Astrocyte (in vitro differentiated cells and primary cell): ENCODE results near the gene ZNF716. TPM values are rescaled to one million over a fixed set of nuclear protein-coding genes. Genes with fewer than 3 reads are reported as not detected.

Experiments used
- DNase-seq: peaks from one replicate; pipeline ENCODE4 v3.0.0-alpha.2; 2010; ENCODE audit warnings: low read depth
- FAIRE-seq: peaks from 2 replicates; lab custom pipeline; 2011; peaks lifted over from hg19 to GRCh38; lab: Jason Lieb, UNC
- H2AFZ ChIP-seq: 2 replicates; pipeline ENCODE4 v1.6.0; 2012; ENCODE audit warnings: low read depth, low read length, inconsistent platforms
- H3K27ac ChIP-seq: 2 replicates; pipeline ENCODE4 v1.5.1; 2011; ENCODE audit warnings: low read depth, low read length, inconsistent platforms
- H3K27me3 ChIP-seq: 2 replicates; pipeline ENCODE4 v1.6.0; 2011; ENCODE audit warnings: low read length, inconsistent platforms; ENCODE audit not compliant: insufficient read depth
- H3K36me3 ChIP-seq: 2 replicates; pipeline ENCODE4 v1.5.1; 2011; ENCODE audit warnings: low read length, inconsistent platforms; ENCODE audit not compliant: insufficient read depth
- H3K4me1 ChIP-seq: 2 replicates; pipeline ENCODE4 v1.5.1; 2011; ENCODE audit warnings: low read length, inconsistent platforms; ENCODE audit not compliant: insufficient read depth
- H3K4me2 ChIP-seq: 2 replicates; pipeline ENCODE4 v1.6.0; 2012; ENCODE audit warnings: low read length, inconsistent platforms
- H3K4me3 ChIP-seq: 2 replicates; pipeline ENCODE4 v1.5.1; 2011; ENCODE audit warnings: low read depth, mild to moderate bottlenecking, low read length, inconsistent platforms; ENCODE audit not compliant: insufficient read depth
- H3K79me2 ChIP-seq: 2 replicates; pipeline ENCODE4 v1.6.0; 2012; ENCODE audit warnings: mild to moderate bottlenecking, low read length, inconsistent platforms; ENCODE audit not compliant: insufficient read depth
- H3K9ac ChIP-seq: 2 replicates; pipeline ENCODE4 v1.6.0; 2012; ENCODE audit warnings: mild to moderate bottlenecking, low read length, inconsistent platforms
- H3K9me3 ChIP-seq: 2 replicates; pipeline ENCODE4 v1.5.1; 2012; ENCODE audit warnings: low read depth, mild to moderate bottlenecking, low read length, inconsistent platforms; ENCODE audit not compliant: insufficient read depth
- H4K20me1 ChIP-seq: 2 replicates; pipeline ENCODE4 v1.6.0; 2012; ENCODE audit warnings: low read length, inconsistent platforms; ENCODE audit not compliant: insufficient read depth
- H3K27ac Mint-ChIP-seq: one replicate; pipeline ENCODE4 v1.8.0; 2021; ENCODE audit warnings: mild to moderate bottlenecking, mixed read lengths; ENCODE audit not compliant: unreplicated experiment
- H3K27me3 Mint-ChIP-seq: one replicate; pipeline ENCODE4 v1.8.0; 2021; ENCODE audit warnings: low read depth, mixed read lengths; ENCODE audit not compliant: unreplicated experiment
- H3K36me3 Mint-ChIP-seq: one replicate; pipeline ENCODE4 v1.8.0; 2021; ENCODE audit warnings: low read depth, mixed read lengths; ENCODE audit not compliant: unreplicated experiment
- H3K4me1 Mint-ChIP-seq: one replicate; pipeline ENCODE4 v1.8.0; 2021; ENCODE audit warnings: low read depth, mixed read lengths; ENCODE audit not compliant: unreplicated experiment
- H3K4me3 Mint-ChIP-seq: one replicate; pipeline ENCODE4 v1.8.0; 2021; ENCODE audit warnings: mild to moderate bottlenecking, moderate library complexity, mixed read lengths; ENCODE audit not compliant: unreplicated experiment
- H3K9me3 Mint-ChIP-seq: one replicate; pipeline ENCODE4 v1.8.0; 2021; ENCODE audit warnings: mild to moderate bottlenecking, mixed read lengths; ENCODE audit not compliant: unreplicated experiment
- CTCF ChIP-seq: IDR thresholded peaks from 2 replicates; pipeline ENCODE4 v1.5.1; 2011; ENCODE audit warnings: low read depth, mild to moderate bottlenecking, inconsistent platforms, low read length, moderate library complexity; ENCODE audit not compliant: insufficient read depth
- EZH2 ChIP-seq: IDR thresholded peaks from 2 replicates; pipeline ENCODE4 v1.6.1; 2012; ENCODE audit warnings: mild to moderate bottlenecking, low read length, inconsistent platforms; ENCODE audit not compliant: insufficient read depth
- total RNA-seq: library from RNA; stranded (reverse); gene quantifications from 2 replicates; pipeline ENCODE4 v1.2.1, GENCODE V29; 2021

The ZNF716 gene
- total RNA-seq, 1 donor from 2014 or later = not detected

- Histone ChIP-seq H3K27me3 (no peaks in the 10 kb centered on the region), H3K27ac (no peak overlapping the region), H3K79me2 (no peaks in the 10 kb centered on the region), H4K20me1 (no peaks in the 10 kb centered on the region), H3K9ac (no peak overlapping the region), H3K9me3 (no peaks in the 10 kb centered on the region), H2AFZ (no peak overlapping the region), H3K36me3 (no peaks in the 10 kb centered on the region), H3K4me1 (no peaks in the 10 kb centered on the region), H3K4me3 (no peak overlapping the region), H3K4me2 (no peak overlapping the region)
- Mint-ChIP-seq H3K27me3 (no peaks in the 10 kb centered on the region), H3K27ac (no peak overlapping the region), H3K36me3 (no peaks in the 10 kb centered on the region), H3K4me3 (no peak overlapping the region), H3K4me1 (no peaks in the 10 kb centered on the region), H3K9me3 (peaks cover 11% of the 10 kb centered on the region)
- no peak for TF ChIP-seq EZH2
- TF ChIP-seq CTCF = no peak
- DNase-seq (no peak), FAIRE-seq (no peak)
These were observed 46.2 kb upstream of the ZNF716 start for GRCh38 chr7:57403601-57404342.

- no peak overlapping the region for H3K4me3 Mint-ChIP-seq
- no peak overlapping the region for H3K27ac Mint-ChIP-seq
- no peak overlapping the region for H3K4me2 ChIP-seq
- no peak overlapping the region for H3K9ac ChIP-seq
- H3K27ac ChIP-seq = no peak overlapping the region
- no peak overlapping the region for H2AFZ ChIP-seq
- H3K27me3 Mint-ChIP-seq = no peaks in the 10 kb centered on the region
- no peak for FAIRE-seq
- no peaks in the 10 kb centered on the region for H4K20me1 ChIP-seq
- no peaks in the 10 kb centered on the region for H3K36me3 ChIP-seq
- H3K4me1 ChIP-seq = no peaks in the 10 kb centered on the region
- no peaks in the 10 kb centered on the region for H3K27me3 ChIP-seq
- DNase-seq = no peak
- no peaks in the 10 kb centered on the region for H3K9me3 ChIP-seq
- TF ChIP-seq EZH2 (no peak), CTCF (no peak)
- no peaks in the 10 kb centered on the region for H3K79me2 ChIP-seq
- H3K4me1 Mint-ChIP-seq = no peaks in the 10 kb centered on the region
- H3K9me3 Mint-ChIP-seq = peaks cover 11% of the 10 kb centered on the region
- H3K36me3 Mint-ChIP-seq = no peaks in the 10 kb centered on the region
- H3K4me3 ChIP-seq = no peak overlapping the region
These were observed 45.5 kb upstream of the ZNF716 start for GRCh38 chr7:57404343-57404966.

GRCh38 chr7:57404967-57405421 lies 45.0 kb upstream of the ZNF716 start:
- H3K36me3 Mint-ChIP-seq = no peaks in the 10 kb centered on the region

More at GRCh38 chr7:57404967-57405421, 45.0 kb upstream of the ZNF716 start:
- Histone ChIP-seq H2AFZ (no peak overlapping the region), H3K27me3 (no peaks in the 10 kb centered on the region), H3K4me2 (no peak overlapping the region), H3K36me3 (no peaks in the 10 kb centered on the region), H3K9ac (no peak overlapping the region), H3K4me3 (no peak overlapping the region), H3K4me1 (no peaks in the 10 kb centered on the region), H4K20me1 (no peaks in the 10 kb centered on the region), H3K79me2 (no peaks in the 10 kb centered on the region), H3K9me3 (no peaks in the 10 kb centered on the region), H3K27ac (no peak overlapping the region)
- DNase-seq (no peak), FAIRE-seq (no peak)
- Mint-ChIP-seq H3K4me3 (no peak overlapping the region), H3K4me1 (no peaks in the 10 kb centered on the region), H3K27ac (no peak overlapping the region), H3K9me3 (peaks cover 11% of the 10 kb centered on the region), H3K27me3 (no peaks in the 10 kb centered on the region)
- no peak for TF ChIP-seq CTCF
- TF ChIP-seq EZH2 = no peak
